Right lobe of liver (tissue), 6 donors: ENCODE results near the gene GNB3. TPM values are rescaled to one million over a fixed set of nuclear protein-coding genes. Genes with fewer than 3 reads are reported as not detected.
"Not testable (repeated sequence)": the region's sequence is repeated elsewhere in the genome, so short reads cannot be mapped to it uniquely, and the experiment has no call there.

ENCODE experiments used
- ATAC-seq, 4 donors: fragments of 200-7000 bp; cut with Tn5 transposase; one replicate each; pipeline ENCODE4 v1.9.1; 2020; ENCODE audit warnings: mild to moderate bottlenecking in 4 of 4, moderate library complexity in 4 of 4
- DNase-seq, 3 donors: peaks; one replicate each; pipeline ENCODE4 v3.0.0-alpha.2; 2020
- H3K27ac ChIP-seq, 3 donors: fragments of 200-600 bp; one replicate each; pipeline ENCODE4 v1.8.0; 2022
- H3K27me3 ChIP-seq, 2 donors: fragments of 200-600 bp; one replicate each; pipeline ENCODE4 v1.8.0; 2022
- H3K36me3 ChIP-seq, 4 donors: fragments of 200-600 bp; sonication (generic) in 1 of 4; one replicate each; pipeline versions ENCODE4 v1.5.1 to v1.8.0; 2017 to 2022; ENCODE audit warnings: control low read depth in 1 of 4
- H3K4me1 ChIP-seq, 4 donors: fragments of 200-600 bp; sonication (generic) in 1 of 4; one replicate each; pipeline versions ENCODE4 v1.5.1 to v1.8.0; 2017 to 2022; ENCODE audit warnings: control low read depth in 1 of 4
- H3K4me3 ChIP-seq, 3 donors: fragments of 200-600 bp; one replicate each; pipeline ENCODE4 v1.8.0; 2022
- H3K9me3 ChIP-seq, 4 donors: fragments of 200-600 bp; sonication (generic) in 1 of 4; one replicate each; pipeline versions ENCODE4 v1.5.1 to v1.8.0; 2017 to 2022; ENCODE audit warnings: control low read depth in 1 of 4
- POLR2A ChIP-seq: fragments of 450-650 bp; IDR thresholded peaks from one replicate; pipeline ENCODE4 v1.6.1; 2017; ENCODE audit warnings: antibody characterized with exemption, mild to moderate bottlenecking
- WGBS: methylation state at CpG from one replicate; pipeline ENCODE4 v1.1.6; 2018; ENCODE audit warnings: low coverage, low lambda C conversion rate; ENCODE audit not compliant: insufficient coverage; ENCODE audit errors: missing lambda C conversion rate; 5-methylcytosine and 5-hydroxymethylcytosine counted together
- intact Hi-C, 2 donors: fragments of 100-400 bp; cut with DNase I; formaldehyde crosslinking; loops; one replicate each; pipeline versions ENCODE4 v1.11.2 to v1.14.1; 2022
- total RNA-seq, 6 experiments: library from RNA; depleted of rRNA in 2 of 6; stranded (reverse); fragments of >200 nt in 2 of 6; fragmentation: NEBNext Ultra II Directional in 3 of 6; extraction: Animal tissue kit (Norgen Biotek cat#: 25700) in 3 of 6; gene quantifications; one replicate each; pipeline versions ENCODE4 v1.1.0 to v1.2.4, GENCODE V29; 2016 to 2023
- TF ChIP-seq, protein P1 (sequence below), 4 donors: fragments of 200-600 bp in 3 of 4; fragments of 450-650 bp in 1 of 4; IDR thresholded peaks; one replicate each; pipeline versions ENCODE4 v1.5.1 to v1.8.0; 2016 to 2022; ENCODE audit warnings: antibody characterized with exemption in 4 of 4, mild to moderate bottlenecking in 2 of 4
- donor health status: DM: no; HTN: yes; CAD: no.
- donor health status: DM: no; HTN: no; CAD: no.
- donor health status: DM: no; HTN: no; CAD: no.
- donor health status: DM: no; HTN: yes; CAD: no.
- donor health status: DM: no; HTN: yes; CAD: no.

GNB3 gene
- total RNA-seq, 6 experiments from 2014 or later: 0.17 to 0.51 (median 0.43) TPM; not detected in 2

DNA sequence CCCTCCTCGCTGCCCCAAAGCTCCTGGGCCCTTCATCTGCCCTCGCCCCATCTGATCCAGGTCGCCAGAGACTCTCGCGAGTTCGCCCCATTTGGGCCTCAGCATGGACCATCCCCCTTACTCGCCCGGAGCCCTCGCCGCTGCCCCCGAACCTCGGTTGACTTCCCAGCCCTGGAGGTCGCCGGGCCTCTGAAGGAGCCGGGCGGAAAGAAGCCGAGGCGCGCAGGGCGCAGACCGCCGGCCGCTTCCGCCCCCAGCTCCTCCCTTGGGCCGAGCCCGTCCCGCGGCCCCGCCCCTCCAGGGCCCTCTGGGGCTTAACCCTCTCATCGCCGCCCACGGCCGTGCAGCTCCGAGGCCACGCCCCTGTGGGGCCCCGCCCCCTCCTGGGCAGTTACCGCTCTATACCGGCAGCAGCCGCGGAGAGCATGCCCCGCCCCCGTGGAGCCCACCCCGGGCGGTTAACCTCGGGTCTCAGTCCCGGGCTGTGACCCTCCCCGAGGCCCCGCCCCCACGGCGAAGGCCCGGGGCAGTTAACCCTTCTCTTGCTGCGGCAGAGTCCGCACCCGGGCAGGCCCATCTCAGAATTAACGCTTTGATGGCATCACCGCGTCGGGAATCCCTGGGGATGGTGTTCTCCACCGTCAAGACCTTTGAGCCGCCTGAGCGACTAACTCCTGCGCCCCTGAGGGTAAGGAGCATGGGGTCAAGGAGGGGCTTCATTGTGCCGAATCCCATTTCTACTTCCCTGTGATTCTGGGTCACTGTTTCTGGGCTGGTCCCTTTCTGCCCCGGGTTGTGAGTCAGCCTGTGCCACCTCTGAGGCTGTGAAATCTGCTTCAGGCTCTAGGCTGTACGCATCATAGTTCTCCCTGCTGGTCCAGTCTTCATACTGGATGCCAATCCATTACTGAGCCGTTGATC is 32.6 kb downstream of the GNB3 start, which contains the start of gene SPSB2:
Gene SPSB2, minus strand, starts transcription at position 210 of the 921 bp plus-strand sequence. CDS start 402 bp downstream, outside the sequence.
- H3K4me1 ChIP-seq: peaks cover 0 to 30% (median 9%) of the 10 kb centered on the region in 4 donors
- H3K27me3 ChIP-seq: no peaks in the 10 kb centered on the region
- 0% methylated on average over 10 of the region's 66 CpGs for WGBS
- intact Hi-C loops: no loop called here
- H3K36me3 ChIP-seq: peaks cover 0 to 22% (median 12%) of the 10 kb centered on the region in 4 donors
- peak; percentile 71 for TF ChIP-seq POLR2A
- TF ChIP-seq, protein P1, sequence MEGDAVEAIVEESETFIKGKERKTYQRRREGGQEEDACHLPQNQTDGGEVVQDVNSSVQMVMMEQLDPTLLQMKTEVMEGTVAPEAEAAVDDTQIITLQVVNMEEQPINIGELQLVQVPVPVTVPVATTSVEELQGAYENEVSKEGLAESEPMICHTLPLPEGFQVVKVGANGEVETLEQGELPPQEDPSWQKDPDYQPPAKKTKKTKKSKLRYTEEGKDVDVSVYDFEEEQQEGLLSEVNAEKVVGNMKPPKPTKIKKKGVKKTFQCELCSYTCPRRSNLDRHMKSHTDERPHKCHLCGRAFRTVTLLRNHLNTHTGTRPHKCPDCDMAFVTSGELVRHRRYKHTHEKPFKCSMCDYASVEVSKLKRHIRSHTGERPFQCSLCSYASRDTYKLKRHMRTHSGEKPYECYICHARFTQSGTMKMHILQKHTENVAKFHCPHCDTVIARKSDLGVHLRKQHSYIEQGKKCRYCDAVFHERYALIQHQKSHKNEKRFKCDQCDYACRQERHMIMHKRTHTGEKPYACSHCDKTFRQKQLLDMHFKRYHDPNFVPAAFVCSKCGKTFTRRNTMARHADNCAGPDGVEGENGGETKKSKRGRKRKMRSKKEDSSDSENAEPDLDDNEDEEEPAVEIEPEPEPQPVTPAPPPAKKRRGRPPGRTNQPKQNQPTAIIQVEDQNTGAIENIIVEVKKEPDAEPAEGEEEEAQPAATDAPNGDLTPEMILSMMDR (IDR thresholded peaks at IDR 0.05): peak in 2 of 4 donors; percentile 8
- peak within 1 kb of the TSS; percentile 32 to 77 (median 59) for H3K27ac ChIP-seq
- peak within 1 kb of the TSS; percentile 70 to 89 (median 75) for H3K4me3 ChIP-seq
- peak; percentile 86 to 96 (median 92) for ATAC-seq
- no peaks in the 10 kb centered on the region for H3K9me3 ChIP-seq
- DNase-seq: peak; percentile 99 to 100 (median 99)

DNA sequence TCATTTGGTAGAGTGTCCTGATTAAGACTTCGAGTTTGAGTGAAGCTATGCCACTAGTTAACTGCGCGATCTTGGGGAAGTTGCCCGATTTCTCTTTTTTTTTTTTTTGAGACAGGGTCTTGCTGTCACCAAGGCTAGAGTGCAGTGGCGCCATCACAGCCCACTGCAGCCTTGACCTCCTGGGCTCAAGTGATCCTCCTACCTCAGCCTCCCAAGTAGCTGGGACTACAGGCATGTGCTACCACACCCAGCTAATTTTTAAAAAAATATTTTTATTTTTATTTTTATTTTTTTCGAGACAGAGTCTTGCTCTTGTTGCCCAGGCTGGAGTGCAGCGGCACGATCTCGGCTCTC is 33.3 kb downstream of the GNB3 start:
- peak overlapping the region; percentile 70 to 89 (median 75) for H3K4me3 ChIP-seq
- H3K27me3 ChIP-seq, ATAC-seq, H3K9me3 ChIP-seq, intact Hi-C loops: not testable (repeated sequence)
- peaks cover 0 to 23% (median 6%) of the 10 kb centered on the region in 4 donors for H3K4me1 ChIP-seq
- DNase-seq: peak in 1 of 3 donors; percentile 34
- H3K36me3 ChIP-seq: peaks cover 0 to 22% (median 12%) of the 10 kb centered on the region in 4 donors
- peak overlapping the region; percentile 32 to 68 (median 59) for H3K27ac ChIP-seq
- WGBS: 54% methylated on average over 9 of the region's 9 CpGs

DNA sequence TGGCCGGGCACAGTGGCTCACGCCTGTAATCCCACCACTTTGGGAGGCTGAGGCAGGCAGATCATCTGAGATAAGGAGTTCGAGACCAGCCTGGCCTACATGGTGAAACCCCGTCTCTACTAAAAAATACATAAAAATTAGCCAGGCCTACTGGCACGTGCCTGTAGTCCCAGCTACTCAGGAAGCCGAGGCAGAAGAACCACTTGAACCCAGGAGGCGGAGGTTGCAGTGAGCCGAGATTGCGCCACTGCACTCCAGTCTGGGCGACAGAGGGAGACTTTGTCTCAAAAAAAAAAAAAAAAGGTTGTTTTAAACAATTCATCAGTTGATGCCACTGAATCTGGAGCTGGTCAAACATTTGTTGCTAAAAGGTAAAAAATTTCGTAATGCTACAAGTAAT is 39.1 kb downstream of the GNB3 start:
- Histone ChIP-seq H3K27ac (peak overlapping the region in 2 of 3 donors; percentile 28 to 43), H3K4me1 (peaks cover 0 to 10% (median 2%) of the 10 kb centered on the region in 4 donors)
- peak in 1 of 4 donors; percentile 29 for ATAC-seq
- H3K9me3 ChIP-seq, H3K4me3 ChIP-seq, DNase-seq, H3K36me3 ChIP-seq, H3K27me3 ChIP-seq, intact Hi-C loops: not testable (repeated sequence)
- WGBS: 42% methylated on average over 9 of the region's 11 CpGs

DNA sequence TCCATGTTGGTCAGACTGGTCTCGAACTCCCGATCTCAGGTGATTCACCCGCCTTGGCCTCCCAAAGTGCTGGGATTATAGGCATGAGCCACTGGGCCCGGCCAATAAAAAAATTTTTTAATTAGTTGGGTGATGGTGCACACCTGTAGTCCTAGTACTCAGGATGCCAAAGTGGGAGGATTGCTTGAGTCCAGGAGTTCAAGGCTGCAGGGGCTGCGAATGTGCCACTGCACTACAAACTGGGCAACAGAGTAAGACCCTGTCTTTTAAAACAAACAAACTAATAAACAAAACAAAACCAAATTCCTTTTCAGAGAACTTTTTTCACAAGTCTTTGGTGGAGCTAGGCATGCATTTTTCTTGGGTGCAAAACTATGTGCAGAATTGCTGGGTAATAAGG is 42.5 kb downstream of the GNB3 start:
- Histone ChIP-seq H3K4me3 (no peak overlapping the region), H3K4me1 (peaks cover 0 to 21% (median 2%) of the 10 kb centered on the region in 4 donors), H3K9me3 (no peaks in the 10 kb centered on the region), H3K27me3 (no peaks in the 10 kb centered on the region), H3K36me3 (peaks cover 0 to 8% (median 0%) of the 10 kb centered on the region in 4 donors), H3K27ac (no peak overlapping the region)
- ATAC-seq: no peak
- WGBS: 64% methylated on average over 2 of the region's 5 CpGs
- DNase-seq: no peak
- intact Hi-C loops: no loop called here
- TF ChIP-seq POLR2A: no peak
- TF ChIP-seq, protein P1 (IDR thresholded peaks at IDR 0.05): no peak

DNA sequence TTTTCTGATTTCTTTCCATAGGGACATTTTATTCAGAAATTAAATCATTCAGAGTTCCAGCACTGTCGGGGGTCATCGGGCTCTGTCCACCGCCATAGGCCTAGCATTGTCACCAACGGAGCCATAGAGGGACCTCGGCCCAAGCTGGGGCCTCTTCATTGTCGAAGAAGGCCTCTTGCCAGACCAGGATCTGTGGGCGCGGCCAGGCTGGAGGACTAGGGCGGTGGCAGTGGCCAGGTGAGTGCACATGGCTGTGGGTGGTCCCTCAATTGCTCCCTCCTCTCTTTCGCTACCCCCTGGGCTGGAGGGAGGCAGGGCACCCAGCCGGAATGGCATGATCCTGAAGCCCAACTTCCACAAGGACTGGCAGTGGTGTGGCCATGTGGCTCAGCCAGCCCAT is 43.0 kb downstream of the GNB3 start:
- Histone ChIP-seq H3K27me3 (no peaks in the 10 kb centered on the region), H3K36me3 (peaks cover 0 to 8% (median 0%) of the 10 kb centered on the region in 4 donors), H3K4me3 (no peak overlapping the region), H3K9me3 (no peaks in the 10 kb centered on the region), H3K4me1 (peaks cover 0 to 25% (median 2%) of the 10 kb centered on the region in 4 donors), H3K27ac (no peak overlapping the region)
- DNase-seq: no peak
- no peak for ATAC-seq
- TF ChIP-seq POLR2A: no peak
- TF ChIP-seq, protein P1 (IDR thresholded peaks at IDR 0.05): no peak
- intact Hi-C loops: no loop called here
- WGBS: 83% methylated on average over 1 of the region's 11 CpGs
